Right ventricle myocardium superior (tissue), 1 donor: ENCODE results near the gene GJD3. TPM values are rescaled to one million over a fixed set of nuclear protein-coding genes. Genes with fewer than 3 reads are reported as not detected.
A peak's percentile ranks its signal among the peaks of the same experiment; 100 is the strongest.

Experiments used
- ATAC-seq: fragments of 200-7000 bp; cut with Tn5 transposase; one replicate; pipeline ENCODE4 v1.9.1; 2020; ENCODE audit warnings: mild to moderate bottlenecking; ENCODE audit not compliant: poor library complexity
- DNase-seq: peaks from one replicate; pipeline ENCODE4 v3.0.0-alpha.2; 2020
- intact Hi-C: fragments of 100-400 bp; cut with DNase I; formaldehyde crosslinking; loops from one replicate; pipeline ENCODE4 v1.11.2; 2022
- total RNA-seq: library from RNA; stranded (reverse); fragmentation: NEBNext Ultra II Directional; extraction: Animal tissue kit (Norgen Biotek cat#: 25700); gene quantifications from one replicate; pipeline ENCODE4 v1.2.1, GENCODE V29; 2021
- donor health status: DM: no; HTN: yes; CAD: no; lungs with severe emphysema.

The GJD3 gene
- total RNA-seq, 1 donor from 2014 or later = 1.3 TPM

GRCh38 chr17:40355804-40356758, 8.5 kb downstream of the GJD3 start:
- DNase-seq (peak; percentile 72), ATAC-seq (peak; percentile 23)
- intact Hi-C loops = loop anchor here (2.0 to 10.0 kb wide), 4 partner anchors 53 to 201 kb away; no protein-coding TSS in a partner anchor

- DNase-seq (peak; percentile 86), ATAC-seq (peak; percentile 75)
- intact Hi-C loops = loop anchor here (2.0 to 10.0 kb wide), 4 partner anchors 52 to 202 kb away; no protein-coding TSS in a partner anchor
Observed at GRCh38 chr17:40355123-40355803, 9.3 kb downstream of the GJD3 start.

GRCh38 chr17:40354221-40355122, 10.1 kb downstream of the GJD3 start:
- DNase-seq (peak; percentile 16), ATAC-seq (no peak)
- intact Hi-C loops = loop anchor here (2.0 to 10.0 kb wide), 4 partner anchors 52 to 203 kb away; no protein-coding TSS in a partner anchor

DNA sequence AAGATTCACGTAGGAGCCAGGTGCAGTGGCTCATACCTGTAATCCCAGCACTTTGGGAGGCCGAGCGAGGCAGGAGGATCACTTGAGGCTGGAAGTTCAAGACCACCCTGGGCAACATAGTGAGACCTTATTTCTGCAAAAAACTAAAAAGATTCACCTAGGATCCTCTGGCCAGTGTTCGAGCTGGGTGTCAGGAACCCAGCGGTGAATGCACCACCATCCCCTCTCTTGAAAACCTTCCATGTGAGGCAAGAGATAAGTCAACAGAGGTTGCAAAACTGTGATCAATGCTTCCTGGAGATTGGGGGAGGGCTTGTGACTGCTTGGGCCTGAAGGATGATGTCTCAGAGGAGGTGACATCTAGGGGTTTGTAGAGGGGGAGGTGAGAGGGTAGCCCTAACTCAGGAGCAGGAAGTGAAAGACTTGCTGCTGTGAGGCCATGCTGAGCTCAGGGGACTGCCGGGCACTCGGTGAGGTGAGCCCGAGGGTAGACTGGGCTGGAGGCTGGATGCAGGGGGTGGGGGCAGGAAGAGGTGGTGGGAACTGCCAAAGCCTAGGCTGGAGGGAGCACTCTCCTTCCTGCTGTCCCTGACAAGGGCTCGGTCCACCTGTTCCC, 11.7 kb downstream of the GJD3 start:
- DNase-seq (peak; percentile 24), ATAC-seq (no peak)
- intact Hi-C loops = loop anchor here (10.0 kb wide), 1 partner anchor 148 kb away; no protein-coding TSS in a partner anchor

GRCh38 chr17:40352237-40352778, 12.2 kb downstream of the GJD3 start:
- ATAC-seq (no peak), DNase-seq (no peak)
- intact Hi-C loops = loop anchor here (10.0 kb wide), 1 partner anchor 148 kb away; no protein-coding TSS in a partner anchor

DNA sequence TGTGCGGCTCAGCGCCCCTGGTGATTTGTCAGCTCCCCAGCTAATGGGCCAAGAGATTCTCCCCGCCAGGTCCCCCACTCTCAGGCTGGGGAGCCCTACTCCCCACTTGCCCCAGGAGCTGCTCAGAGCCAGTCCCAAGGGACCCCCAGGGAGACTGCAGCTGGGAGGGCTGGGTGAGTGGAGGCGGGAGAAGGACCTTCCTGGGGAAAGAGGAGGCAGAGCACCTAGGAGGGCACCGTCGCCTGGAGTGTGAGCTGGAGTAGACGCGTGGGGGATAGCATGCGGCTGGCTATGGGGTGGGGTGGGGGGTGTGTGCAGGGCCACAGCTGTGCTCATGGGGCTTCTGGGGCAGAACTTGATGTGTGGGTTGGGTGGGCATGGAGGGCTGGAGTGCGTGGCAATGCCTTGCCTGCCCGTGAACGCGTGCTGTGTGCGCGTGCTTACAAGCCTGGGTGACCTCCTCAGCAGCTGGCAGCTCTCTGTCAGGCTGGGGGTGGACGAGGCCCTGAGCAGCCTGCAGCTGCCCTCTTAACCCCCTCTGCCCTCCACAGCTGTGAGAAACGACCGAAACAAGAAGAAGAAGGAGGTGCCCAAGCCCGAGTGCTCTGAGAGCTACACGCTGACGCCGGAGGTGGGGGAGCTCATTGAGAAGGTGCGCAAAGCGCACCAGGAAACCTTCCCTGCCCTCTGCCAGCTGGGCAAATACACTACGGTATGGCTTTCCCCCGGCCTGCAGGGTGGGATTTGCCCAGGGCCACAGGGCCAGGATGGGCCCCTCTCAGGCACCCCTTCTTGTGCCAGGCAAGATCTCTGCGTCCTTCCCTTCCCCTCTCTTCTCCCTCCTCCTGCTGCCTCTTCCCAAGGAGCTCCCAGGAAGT, 12.9 kb downstream of the GJD3 start:
- DNase-seq = no peak
- ATAC-seq = no peak
- intact Hi-C loops = loop anchor here (10.0 kb wide), 1 partner anchor 147 kb away; no protein-coding TSS in a partner anchor

DNA sequence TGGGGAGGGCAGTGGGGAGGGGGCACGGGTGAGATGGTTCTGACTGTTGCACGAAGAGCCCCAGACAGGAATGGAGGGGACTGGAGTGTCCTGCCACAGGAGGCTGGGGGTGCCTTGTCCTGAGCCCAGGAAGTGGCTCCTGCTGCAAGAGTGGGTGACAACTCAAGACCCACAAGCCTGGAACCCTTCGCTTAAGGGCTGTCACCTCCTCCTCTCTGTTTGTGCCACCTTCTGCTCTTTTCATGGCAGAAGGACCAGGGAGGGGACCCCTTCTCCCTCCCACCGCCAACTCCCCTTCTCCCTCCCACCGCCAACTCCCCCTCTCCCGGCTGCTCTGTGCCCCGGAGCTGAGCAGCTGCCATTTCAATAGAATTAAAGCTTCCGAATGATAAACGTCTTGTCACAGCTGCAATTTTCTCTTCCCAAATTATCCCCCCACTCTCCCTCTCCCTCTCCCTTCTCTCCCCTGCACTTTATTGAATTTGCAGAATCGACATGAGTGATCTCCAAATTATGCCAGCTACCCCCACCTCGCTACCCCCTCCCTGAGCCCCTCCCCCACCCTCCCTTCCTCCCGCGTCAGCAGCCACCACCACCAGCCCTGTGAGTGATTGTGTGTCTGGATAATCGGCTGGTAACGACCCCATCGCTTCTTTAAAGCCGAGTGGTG, 13.7 kb downstream of the GJD3 start:
- no peak for ATAC-seq
- intact Hi-C loops = loop anchor here (10.0 kb wide), 1 partner anchor 146 kb away; no protein-coding TSS in a partner anchor
- no peak for DNase-seq

DNA sequence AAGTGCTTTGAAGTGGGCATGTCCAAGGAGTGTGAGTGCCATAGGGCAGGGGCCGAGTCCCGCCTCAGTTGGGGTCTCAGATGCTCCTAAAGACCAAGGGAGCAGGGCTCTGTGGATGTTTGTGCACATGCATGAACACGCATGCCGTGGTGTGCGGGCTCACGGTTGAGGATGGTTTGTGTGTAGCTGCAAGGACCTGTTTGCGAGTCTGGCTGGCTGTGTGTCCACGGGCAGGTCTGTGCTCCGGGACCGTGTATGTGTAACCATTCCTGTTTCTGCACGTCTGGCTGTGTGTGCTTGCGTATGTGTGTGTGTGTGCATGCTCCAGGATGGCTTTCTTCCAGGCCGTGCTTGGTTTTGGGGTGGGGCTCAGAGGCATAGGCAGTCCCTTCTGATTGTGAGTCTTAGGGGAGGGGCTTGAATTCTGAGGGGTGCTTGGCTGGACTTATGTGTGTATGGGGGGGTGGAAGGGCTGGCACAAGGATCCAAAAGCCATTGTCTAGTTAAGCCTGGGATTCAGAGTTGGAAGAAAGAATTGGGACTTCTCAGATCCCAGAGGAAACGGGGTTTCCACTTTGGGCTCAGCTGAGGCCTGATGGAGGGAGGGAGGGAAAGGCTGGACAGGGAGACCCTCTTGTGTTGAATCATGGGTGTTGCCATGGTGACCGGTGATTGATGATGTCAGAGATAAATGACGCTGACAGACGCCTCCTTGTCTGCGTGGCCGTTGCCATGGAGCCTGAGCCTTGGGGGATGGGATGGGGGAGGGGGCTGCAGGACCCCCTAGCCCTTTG, 14.4 kb downstream of the GJD3 start:
- intact Hi-C loops = loop anchor here (10.0 kb wide), 1 partner anchor 145 kb away; no protein-coding TSS in a partner anchor
- no peak for ATAC-seq
- DNase-seq = no peak

- ATAC-seq (peak; percentile 48), DNase-seq (no peak)
- intact Hi-C loops = no loop called here
Observed at GRCh38 chr17:40349477-40349894, 15.1 kb downstream of the GJD3 start.

GRCh38 chr17:40348562-40349476, 15.7 kb downstream of the GJD3 start:
- peak; percentile 70 for ATAC-seq
- intact Hi-C loops = no loop called here
- DNase-seq = peak; percentile 87

GRCh38 chr17:40348136-40348504, 16.4 kb downstream of the GJD3 start:
- intact Hi-C loops = no loop called here
- ATAC-seq (no peak), DNase-seq (no peak)

- no peak for ATAC-seq
- intact Hi-C loops = no loop called here
- no peak for DNase-seq
Observed at GRCh38 chr17:40347319-40348135, 17.0 kb downstream of the GJD3 start.

- DNase-seq (no peak), ATAC-seq (no peak)
- intact Hi-C loops = no loop called here
Observed at GRCh38 chr17:40346765-40347158, 17.8 kb downstream of the GJD3 start.
